ENCODE results near the gene ZDHHC9. TPM values are rescaled to one million over a fixed set of nuclear protein-coding genes. Genes with fewer than 3 reads are reported as not detected.

The ZDHHC9 gene
- total RNA-seq, 1 experiment from 2014 or later: 60.8 TPM

GRCh38 chrX:129777218-129778030 is 66.3 kb downstream of the ZDHHC9 start:
- no TSS peak for BruUV-seq (replicated peaks)
- peak overlapping the region; percentile 50 for H3K27ac Mint-ChIP-seq (ENCODE audit: unreplicated experiment)
- TF ChIP-seq, protein P1, sequence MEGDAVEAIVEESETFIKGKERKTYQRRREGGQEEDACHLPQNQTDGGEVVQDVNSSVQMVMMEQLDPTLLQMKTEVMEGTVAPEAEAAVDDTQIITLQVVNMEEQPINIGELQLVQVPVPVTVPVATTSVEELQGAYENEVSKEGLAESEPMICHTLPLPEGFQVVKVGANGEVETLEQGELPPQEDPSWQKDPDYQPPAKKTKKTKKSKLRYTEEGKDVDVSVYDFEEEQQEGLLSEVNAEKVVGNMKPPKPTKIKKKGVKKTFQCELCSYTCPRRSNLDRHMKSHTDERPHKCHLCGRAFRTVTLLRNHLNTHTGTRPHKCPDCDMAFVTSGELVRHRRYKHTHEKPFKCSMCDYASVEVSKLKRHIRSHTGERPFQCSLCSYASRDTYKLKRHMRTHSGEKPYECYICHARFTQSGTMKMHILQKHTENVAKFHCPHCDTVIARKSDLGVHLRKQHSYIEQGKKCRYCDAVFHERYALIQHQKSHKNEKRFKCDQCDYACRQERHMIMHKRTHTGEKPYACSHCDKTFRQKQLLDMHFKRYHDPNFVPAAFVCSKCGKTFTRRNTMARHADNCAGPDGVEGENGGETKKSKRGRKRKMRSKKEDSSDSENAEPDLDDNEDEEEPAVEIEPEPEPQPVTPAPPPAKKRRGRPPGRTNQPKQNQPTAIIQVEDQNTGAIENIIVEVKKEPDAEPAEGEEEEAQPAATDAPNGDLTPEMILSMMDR (IDR thresholded peaks at IDR 0.05; ENCODE audit: unreplicated experiment): no peak
- H3K9me3 Mint-ChIP-seq (ENCODE audit: low read depth, unreplicated experiment): no peaks in the 10 kb centered on the region
- H3K4me3 Mint-ChIP-seq (ENCODE audit: low read depth, unreplicated experiment): no peak overlapping the region
- CTCF ChIA-PET: no interaction called here
- intact Hi-C loops (cut with micrococcal nuclease; ENCODE audit: unreplicated experiment): no loop called here
- peaks cover 10% of the 10 kb centered on the region for H3K4me1 Mint-ChIP-seq (ENCODE audit: low read depth, unreplicated experiment)
- peak; percentile 38 for DNase-seq
- no peaks in the 10 kb centered on the region for H3K36me3 Mint-ChIP-seq (ENCODE audit: insufficient read depth, unreplicated experiment)
- peaks cover 1% of the 10 kb centered on the region for H3K27me3 Mint-ChIP-seq (ENCODE audit: unreplicated experiment)

- no peak for DNase-seq
- no peaks in the 10 kb centered on the region for H3K27me3 Mint-ChIP-seq (ENCODE audit: unreplicated experiment)
- no peaks in the 10 kb centered on the region for H3K36me3 Mint-ChIP-seq (ENCODE audit: insufficient read depth, unreplicated experiment)
- H3K9me3 Mint-ChIP-seq (ENCODE audit: low read depth, unreplicated experiment): no peaks in the 10 kb centered on the region
- H3K4me1 Mint-ChIP-seq (ENCODE audit: low read depth, unreplicated experiment): peaks cover 10% of the 10 kb centered on the region
- H3K4me3 Mint-ChIP-seq (ENCODE audit: low read depth, unreplicated experiment): no peak overlapping the region
- BruUV-seq (replicated peaks): no TSS peak
- intact Hi-C loops (cut with micrococcal nuclease; ENCODE audit: unreplicated experiment): no loop called here
- H3K27ac Mint-ChIP-seq (ENCODE audit: unreplicated experiment): no peak overlapping the region
- TF ChIP-seq, protein P1 (IDR thresholded peaks at IDR 0.05; ENCODE audit: unreplicated experiment): no peak
- CTCF ChIA-PET: no interaction called here
Measured at GRCh38 chrX:129773649-129774458, 69.8 kb downstream of the ZDHHC9 start.

DNA sequence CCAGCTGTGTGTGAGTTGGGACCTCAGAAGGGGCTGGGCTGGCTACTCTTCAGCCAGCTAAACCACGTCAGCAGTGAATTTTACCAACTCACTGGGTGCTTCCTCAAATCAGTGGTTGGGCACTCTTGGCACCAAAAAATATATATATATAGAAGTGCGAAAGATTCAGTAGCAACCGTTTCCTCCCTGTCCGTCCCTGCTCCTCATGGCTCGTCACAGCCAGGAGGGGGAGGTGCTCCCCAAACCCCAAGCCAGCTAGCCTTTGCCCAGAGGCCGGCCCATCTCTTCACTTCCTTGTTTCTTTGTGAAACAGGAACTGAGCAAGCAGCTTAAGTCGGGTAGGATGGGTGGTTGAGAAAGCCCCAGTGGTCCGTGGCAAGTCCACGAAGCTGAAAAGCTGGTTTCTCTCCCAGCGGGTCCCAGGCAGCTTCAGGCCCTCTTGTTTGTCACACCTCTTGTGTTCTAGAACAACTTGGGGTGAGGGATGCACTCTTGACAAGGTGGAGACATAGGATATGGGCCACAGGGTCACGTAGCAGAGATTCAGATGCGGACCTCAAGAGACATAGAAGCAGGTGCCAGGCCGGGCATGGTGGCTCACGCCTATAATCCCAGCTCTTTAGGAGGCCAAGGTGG is 70.8 kb downstream of the ZDHHC9 start:
- Mint-ChIP-seq H3K4me3 (ENCODE audit: low read depth, unreplicated experiment) (no peak overlapping the region), H3K27ac (ENCODE audit: unreplicated experiment) (no peak overlapping the region), H3K9me3 (ENCODE audit: low read depth, unreplicated experiment) (no peaks in the 10 kb centered on the region), H3K27me3 (ENCODE audit: unreplicated experiment) (no peaks in the 10 kb centered on the region), H3K36me3 (ENCODE audit: insufficient read depth, unreplicated experiment) (no peaks in the 10 kb centered on the region), H3K4me1 (ENCODE audit: low read depth, unreplicated experiment) (peaks cover 10% of the 10 kb centered on the region)
- CTCF ChIA-PET: no interaction called here
- intact Hi-C loops (cut with micrococcal nuclease; ENCODE audit: unreplicated experiment): no loop called here
- no peak for DNase-seq
- TF ChIP-seq, protein P1 (IDR thresholded peaks at IDR 0.05; ENCODE audit: unreplicated experiment): no peak
- no TSS peak for BruUV-seq (replicated peaks)

DNA sequence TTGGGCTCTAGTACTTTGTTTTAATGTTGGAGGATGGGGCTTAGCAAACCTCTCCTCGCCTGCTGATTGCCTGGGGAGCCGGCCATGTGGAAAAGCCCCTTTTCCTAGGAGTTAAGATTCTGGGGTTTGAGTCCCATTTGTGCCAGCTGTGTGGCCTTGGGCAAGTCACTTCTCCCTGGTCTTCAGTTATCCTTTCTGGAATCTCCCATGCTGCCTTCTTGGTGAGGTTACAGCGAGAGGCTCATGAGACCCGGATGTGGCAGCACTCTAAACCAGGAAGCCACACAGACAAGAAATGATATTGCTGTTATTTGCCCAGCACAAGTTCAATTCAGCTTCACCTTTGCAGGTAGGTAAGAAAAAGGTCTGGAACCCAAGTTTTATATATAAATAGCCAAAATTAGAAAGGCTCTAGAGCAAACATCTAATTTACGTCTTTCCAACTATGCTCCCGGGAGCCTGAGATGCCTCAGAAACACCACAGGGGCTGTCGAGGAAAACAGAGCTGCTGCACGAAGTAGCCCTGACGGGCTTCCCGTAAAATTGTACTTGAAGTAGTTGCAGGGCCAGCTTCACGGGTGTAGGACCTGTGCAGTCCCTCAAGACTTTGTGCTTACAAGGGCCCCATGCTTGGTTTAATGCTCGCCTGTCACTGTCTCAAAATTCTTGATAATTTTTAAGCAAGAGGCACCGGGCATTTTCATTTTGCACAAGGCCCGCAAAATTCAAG is 72.3 kb downstream of the ZDHHC9 start:
- H3K4me1 Mint-ChIP-seq (ENCODE audit: low read depth, unreplicated experiment): no peaks in the 10 kb centered on the region
- no peaks in the 10 kb centered on the region for H3K36me3 Mint-ChIP-seq (ENCODE audit: insufficient read depth, unreplicated experiment)
- DNase-seq: no peak
- no TSS peak for BruUV-seq (replicated peaks)
- intact Hi-C loops (cut with micrococcal nuclease; ENCODE audit: unreplicated experiment): no loop called here
- CTCF ChIA-PET: no interaction called here
- no peaks in the 10 kb centered on the region for H3K9me3 Mint-ChIP-seq (ENCODE audit: low read depth, unreplicated experiment)
- TF ChIP-seq, protein P1 (IDR thresholded peaks at IDR 0.05; ENCODE audit: unreplicated experiment): no peak
- no peaks in the 10 kb centered on the region for H3K27me3 Mint-ChIP-seq (ENCODE audit: unreplicated experiment)
- H3K4me3 Mint-ChIP-seq (ENCODE audit: low read depth, unreplicated experiment): no peak overlapping the region
- no peak overlapping the region for H3K27ac Mint-ChIP-seq (ENCODE audit: unreplicated experiment)

Measured in Calu3 (cell line).